Esophagus (tissue), 2 donors: ENCODE measurements around the gene GCSAM. TPM values are rescaled to one million over a fixed set of nuclear protein-coding genes. Genes with fewer than 3 reads are reported as not detected.

Experiments used
- H3K27ac ChIP-seq, 2 donors: one replicate each; pipeline ENCODE4 v1.5.1; 2013; ENCODE audit warnings: low read depth in 2 of 2, mild to moderate bottlenecking in 2 of 2, inconsistent platforms in 1 of 2, low read length in 1 of 2, moderate library complexity in 1 of 2
- H3K27me3 ChIP-seq, 2 donors: one replicate each; pipeline ENCODE4 v1.6.1; 2013; ENCODE audit warnings: low read length in 2 of 2, control low read depth in 1 of 2, mild to moderate bottlenecking in 1 of 2; ENCODE audit not compliant: insufficient read depth in 2 of 2, control insufficient read depth in 1 of 2
- H3K36me3 ChIP-seq, 2 donors: one replicate each; pipeline ENCODE4 v1.6.1; 2013; ENCODE audit warnings: low read length in 1 of 2; ENCODE audit not compliant: control insufficient read depth in 2 of 2, insufficient read depth in 2 of 2
- H3K4me1 ChIP-seq, 2 donors: one replicate each; pipeline ENCODE4 v1.6.1; 2013; ENCODE audit warnings: low read length in 1 of 2; ENCODE audit not compliant: control insufficient read depth in 2 of 2, insufficient read depth in 2 of 2
- H3K4me3 ChIP-seq, 2 donors: one replicate each; pipeline ENCODE4 v1.5.1; 2013; ENCODE audit warnings: low read length in 2 of 2, mild to moderate bottlenecking in 2 of 2, low read depth in 1 of 2, moderate library complexity in 1 of 2
- H3K9me3 ChIP-seq, 2 donors: one replicate each; pipeline ENCODE4 v1.6.1; 2013; ENCODE audit warnings: mild to moderate bottlenecking in 2 of 2, low read depth in 1 of 2, low read length in 1 of 2, moderate library complexity in 1 of 2; ENCODE audit not compliant: control insufficient read depth in 2 of 2, insufficient read depth in 1 of 2
- WGBS, 2 donors: extraction: QIAGEN DNeasy Blood & Tissue Kit; methylation state at CpG; one replicate each; pipeline ENCODE4 v1.1.7; 2013; 5-methylcytosine and 5-hydroxymethylcytosine counted together
- polyA plus RNA-seq, 2 donors: library from polyadenylated mRNA; stranded (reverse); fragments of 200-250 nt; gene quantifications; one replicate each; pipeline ENCODE4 v1.2.3, GENCODE V29; 2013
- donor health status: healthy with polysubstance abuse.
- donor health status: Bipolar disorder and iron deficiency.

The GCSAM gene, protein sequence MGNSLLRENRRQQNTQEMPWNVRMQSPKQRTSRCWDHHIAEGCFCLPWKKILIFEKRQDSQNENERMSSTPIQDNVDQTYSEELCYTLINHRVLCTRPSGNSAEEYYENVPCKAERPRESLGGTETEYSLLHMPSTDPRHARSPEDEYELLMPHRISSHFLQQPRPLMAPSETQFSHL
- polyA plus RNA-seq = under 1 TPM; 0.66 to 0.90 TPM

DNA sequence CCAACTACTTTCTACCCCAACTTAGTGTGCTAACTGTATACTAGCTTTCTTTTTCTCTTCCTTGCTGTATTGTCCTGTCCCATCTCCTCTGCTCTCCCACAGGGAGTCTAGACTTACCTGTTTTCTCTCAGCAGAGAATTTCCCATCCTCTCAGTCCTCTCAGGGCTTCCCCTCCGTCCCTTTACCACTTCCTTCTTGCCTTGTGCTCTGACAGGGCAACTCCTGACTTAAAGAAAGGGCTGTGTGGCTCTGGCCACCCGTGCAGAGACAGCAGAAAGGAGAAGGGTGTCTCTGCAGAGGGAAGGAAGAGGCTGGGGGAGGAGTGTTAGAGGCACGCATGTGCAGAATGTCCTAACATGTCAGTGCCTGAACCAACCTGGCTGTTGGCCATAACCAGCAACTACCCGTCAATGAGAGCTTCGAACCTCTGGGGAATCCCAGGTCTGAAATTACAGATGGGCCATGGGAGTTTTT lies at the start of gene GCSAM:
TSS of gene GCSAM (minus strand) at position 274 of the 474 bp plus-strand sequence. CDS start at position 146, 128 bp downstream.
- WGBS, 2 donors = 20 to 34% methylated on average over 5 of the region's 5 CpGs
- H3K9me3 ChIP-seq = no peaks in the 10 kb centered on the region
- no peaks in the 10 kb centered on the region for H3K27me3 ChIP-seq
- H3K4me1 ChIP-seq = peaks cover 0 to 3% of the 10 kb centered on the region in 2 donors
- H3K4me3 ChIP-seq = peak within 1 kb of the TSS in 1 of 2 donors; percentile 29
- no peaks in the 10 kb centered on the region for H3K36me3 ChIP-seq
- H3K27ac ChIP-seq = no peak within 1 kb of the TSS

DNA sequence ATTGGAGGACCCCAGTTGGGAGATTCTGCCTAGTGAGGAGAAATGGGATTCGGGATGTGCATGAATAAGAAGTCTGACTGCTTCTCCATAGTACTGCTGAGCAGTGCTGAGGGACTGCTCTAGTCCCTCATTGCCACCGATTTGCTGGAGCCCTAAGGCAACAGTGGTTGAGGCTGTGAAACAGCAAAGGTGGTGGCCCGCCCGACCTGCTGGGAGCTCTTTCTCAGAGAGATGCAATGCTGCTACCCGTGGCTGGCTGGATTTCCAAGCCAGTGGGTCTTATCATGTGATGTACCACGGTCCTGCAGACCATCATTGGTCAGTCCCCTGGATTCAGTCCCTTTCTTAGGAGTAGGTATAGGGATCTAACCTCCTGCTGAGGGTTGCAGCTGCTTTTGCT lies 42.6 kb upstream of the GCSAM start:
- no peaks in the 10 kb centered on the region for H3K36me3 ChIP-seq
- no peak overlapping the region for H3K4me3 ChIP-seq
- no peak overlapping the region for H3K27ac ChIP-seq
- no peaks in the 10 kb centered on the region for H3K27me3 ChIP-seq
- WGBS, 2 donors = 80 to 86% methylated on average over 6 of the region's 6 CpGs
- H3K9me3 ChIP-seq = no peaks in the 10 kb centered on the region
- no peaks in the 10 kb centered on the region for H3K4me1 ChIP-seq

DNA sequence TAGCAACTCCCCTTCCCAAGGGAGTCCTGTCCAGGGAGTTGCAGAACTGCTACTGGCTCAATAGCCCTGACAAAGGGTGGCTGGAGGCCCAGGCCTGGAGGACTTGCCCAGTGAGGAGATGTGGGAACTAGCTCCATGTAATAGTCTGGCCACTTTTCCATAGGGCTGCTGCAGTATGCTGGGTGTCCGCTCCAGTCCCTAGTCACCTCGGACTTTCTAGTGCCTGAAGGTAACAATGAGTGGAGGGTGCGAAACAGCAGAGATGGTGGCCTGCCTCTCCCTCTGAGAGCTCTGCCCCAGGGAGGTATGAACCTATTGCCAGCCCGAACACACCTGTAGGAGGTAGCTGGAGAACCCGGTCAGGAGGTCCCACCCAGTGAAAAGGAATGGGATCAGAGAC lies 42.0 kb upstream of the GCSAM start:
- WGBS, 2 donors = 93 to 99% methylated on average over 5 of the region's 5 CpGs
- H3K4me3 ChIP-seq = no peak overlapping the region

DNA sequence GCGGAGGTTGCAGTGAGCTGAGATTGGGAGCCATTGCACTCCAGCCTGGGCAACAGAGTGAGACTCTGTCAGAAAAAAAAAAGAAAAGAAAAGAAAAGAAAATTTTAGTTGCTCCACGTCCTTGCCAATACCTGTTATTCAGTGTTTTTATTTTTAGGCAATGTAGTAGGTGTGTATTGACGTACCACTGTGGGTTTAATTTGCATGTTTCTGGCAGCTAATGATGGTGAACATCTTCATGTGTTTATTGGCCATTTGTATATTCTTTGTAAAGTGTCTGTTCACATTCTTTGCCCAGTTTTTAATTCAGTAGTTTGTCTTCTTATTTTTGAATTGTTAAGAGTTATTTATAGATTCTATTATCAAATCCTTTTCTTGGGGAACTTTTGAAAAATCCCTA lies 38.1 kb upstream of the GCSAM start:
- Histone ChIP-seq H3K4me1 (no peaks in the 10 kb centered on the region), H3K4me3 (no peak overlapping the region), H3K9me3 (no peaks in the 10 kb centered on the region), H3K27ac (no peak overlapping the region), H3K27me3 (no peaks in the 10 kb centered on the region), H3K36me3 (no peaks in the 10 kb centered on the region)
- WGBS, 2 donors = 84 to 88% methylated on average over 3 of the region's 3 CpGs

More for the DNA sequence above, 42.0 kb upstream of the GCSAM start:
- H3K4me1 ChIP-seq = no peaks in the 10 kb centered on the region
- no peaks in the 10 kb centered on the region for H3K9me3 ChIP-seq
- H3K27me3 ChIP-seq = no peaks in the 10 kb centered on the region
- no peaks in the 10 kb centered on the region for H3K36me3 ChIP-seq
- no peak overlapping the region for H3K27ac ChIP-seq

DNA sequence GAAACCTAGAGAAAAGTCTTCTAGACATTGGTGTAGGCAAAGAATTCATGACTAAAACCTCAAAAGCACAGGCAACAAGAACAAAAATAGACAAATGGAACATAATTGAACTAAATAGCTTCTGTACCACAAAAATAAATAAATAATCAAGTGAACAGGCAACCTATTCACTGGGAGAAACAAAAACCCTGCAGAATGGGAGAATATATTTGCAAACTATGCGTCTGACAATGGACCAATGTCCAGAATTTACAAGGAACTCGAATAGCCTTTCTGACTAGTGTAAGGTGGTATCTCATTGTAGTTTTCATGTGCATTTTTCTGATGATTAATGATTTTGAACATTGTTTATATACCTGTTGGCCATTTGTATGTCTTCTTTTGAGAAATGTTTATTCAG lies 37.0 kb upstream of the GCSAM start:
- Histone ChIP-seq H3K27ac (no peak overlapping the region), H3K4me3 (no peak overlapping the region), H3K9me3 (peaks cover 0 to 2% of the 10 kb centered on the region in 2 donors), H3K36me3 (no peaks in the 10 kb centered on the region), H3K4me1 (no peaks in the 10 kb centered on the region), H3K27me3 (no peaks in the 10 kb centered on the region)
- 89% methylated on average over 2 of the region's 2 CpGs for WGBS, 2 donors

DNA sequence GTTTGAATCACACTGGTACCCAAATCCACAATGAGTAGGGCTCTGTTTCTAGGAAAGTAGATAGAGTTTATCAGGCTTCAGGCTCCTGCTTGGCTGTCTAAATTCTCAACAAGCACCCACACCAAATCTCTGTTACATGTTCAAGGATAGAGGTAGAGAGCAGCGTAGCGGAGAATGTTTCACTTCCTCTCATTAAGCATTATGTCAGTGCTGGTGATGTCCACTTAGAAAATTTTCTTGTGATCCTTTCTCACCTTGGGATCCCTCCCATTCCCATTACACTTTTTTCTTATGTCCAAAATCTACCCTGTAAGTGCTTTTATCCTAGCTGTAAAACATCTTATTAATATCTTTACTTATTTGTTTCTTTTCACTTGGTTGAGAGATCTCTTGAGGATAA lies 34.7 kb upstream of the GCSAM start:
- Histone ChIP-seq H3K4me3 (no peak overlapping the region), H3K27ac (no peak overlapping the region), H3K4me1 (no peaks in the 10 kb centered on the region), H3K27me3 (no peaks in the 10 kb centered on the region), H3K36me3 (no peaks in the 10 kb centered on the region), H3K9me3 (peaks cover 0 to 2% of the 10 kb centered on the region in 2 donors)
- 85 to 93% methylated on average over 2 of the region's 2 CpGs for WGBS, 2 donors

DNA sequence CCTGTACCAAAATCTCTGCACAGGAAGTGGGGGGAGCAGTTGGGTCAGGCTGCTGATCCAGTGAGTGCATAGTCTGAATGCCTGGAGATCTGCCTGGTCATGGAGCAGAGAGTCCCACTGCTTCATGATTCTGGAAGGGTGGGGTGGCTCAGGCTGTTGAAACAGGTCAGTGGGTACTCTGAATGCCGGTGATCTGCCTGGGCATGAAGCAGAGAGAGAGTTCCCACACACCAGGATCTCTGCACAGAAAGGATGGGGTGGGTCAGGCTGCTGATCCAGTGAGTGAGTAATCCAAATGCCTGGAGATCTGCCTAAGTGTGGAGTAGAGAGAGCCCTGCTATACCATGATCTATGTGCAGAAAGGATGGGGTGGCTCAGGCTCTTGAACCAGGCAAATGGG lies 16.1 kb upstream of the GCSAM start:
- Histone ChIP-seq H3K4me3 (no peak overlapping the region), H3K4me1 (peaks cover 0 to 8% of the 10 kb centered on the region in 2 donors), H3K27me3 (no peaks in the 10 kb centered on the region), H3K36me3 (no peaks in the 10 kb centered on the region), H3K27ac (peak overlapping the region; percentile 63 to 74), H3K9me3 (peaks cover 0 to 11% of the 10 kb centered on the region in 2 donors)
- WGBS, 2 donors = 56 to 80% methylated on average over 1 of the region's 1 CpG

DNA sequence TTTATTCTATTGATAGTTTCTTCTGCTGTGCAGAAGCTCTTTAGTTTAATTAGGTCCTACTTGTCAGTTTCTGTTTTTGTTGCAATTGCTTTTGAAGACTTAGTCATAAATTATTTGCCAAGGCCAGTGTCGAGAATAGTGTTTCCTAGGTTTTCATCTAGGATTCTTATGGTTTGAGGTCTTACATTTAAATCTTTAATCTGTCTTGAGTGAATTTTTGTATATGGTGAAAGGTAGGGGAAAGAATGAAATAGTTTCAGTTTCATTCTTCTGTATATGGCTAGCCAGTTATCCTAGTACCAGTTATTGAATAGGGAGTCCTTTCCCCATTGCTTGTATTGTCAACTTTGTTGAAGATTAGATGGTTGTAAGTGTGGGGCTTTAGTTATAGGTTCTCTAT lies 10.6 kb upstream of the GCSAM start:
- no peak overlapping the region for H3K27ac ChIP-seq
- 78% methylated on average over 1 of the region's 1 CpG for whole genome bisulfite sequencing, 2 donors
- peaks cover 0 to 3% of the 10 kb centered on the region in 2 donors for H3K9me3 ChIP-seq
- H3K36me3 ChIP-seq = no peaks in the 10 kb centered on the region
- peaks cover 0 to under 1% of the 10 kb centered on the region in 2 donors for H3K4me1 ChIP-seq
- no peak overlapping the region for H3K4me3 ChIP-seq
- no peaks in the 10 kb centered on the region for H3K27me3 ChIP-seq

DNA sequence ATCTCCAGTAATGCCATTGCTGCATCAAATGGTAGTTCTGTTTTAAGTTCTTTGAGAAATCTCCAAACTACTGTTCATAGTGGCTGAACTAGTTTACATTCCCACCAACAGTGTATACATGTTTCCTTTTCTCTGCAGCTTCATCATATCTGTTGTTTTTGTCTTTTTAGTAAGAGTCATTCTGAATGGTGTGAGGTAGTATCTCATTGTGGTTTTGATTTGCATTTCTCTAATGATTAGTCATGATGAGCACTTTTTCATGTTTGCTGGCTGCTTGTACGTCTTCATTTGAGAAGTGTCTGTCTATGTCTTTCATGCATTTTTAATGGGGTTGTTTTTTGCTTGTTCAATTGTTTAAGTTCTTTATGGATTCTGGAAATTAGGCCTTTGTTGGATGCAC lies 10.2 kb upstream of the GCSAM start:
- no peaks in the 10 kb centered on the region for H3K27me3 ChIP-seq
- no peaks in the 10 kb centered on the region for H3K4me1 ChIP-seq
- H3K27ac ChIP-seq = no peak overlapping the region
- H3K36me3 ChIP-seq = no peaks in the 10 kb centered on the region
- no peaks in the 10 kb centered on the region for H3K9me3 ChIP-seq
- no peak overlapping the region for H3K4me3 ChIP-seq
- WGBS, 2 donors = 62 to 78% methylated on average over 1 of the region's 1 CpG

DNA sequence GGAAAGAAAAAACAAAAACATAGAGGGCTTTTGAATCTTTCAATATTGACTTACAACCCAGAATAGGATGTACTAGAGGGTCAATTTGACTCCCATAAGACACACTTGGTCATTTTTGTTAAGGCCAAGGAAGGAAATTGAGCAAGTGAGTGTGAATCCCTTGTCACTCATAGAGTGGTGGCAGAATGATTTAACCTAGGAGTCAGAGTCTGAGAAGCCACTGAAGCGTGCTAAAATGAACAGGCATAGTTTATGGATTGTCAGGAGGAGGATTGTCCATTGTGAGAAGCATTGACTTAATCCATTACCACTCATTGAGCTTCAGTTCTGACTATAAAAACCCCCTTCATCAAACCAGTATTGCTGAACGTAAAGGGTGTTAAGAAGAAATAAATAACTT lies 8.2 kb upstream of the GCSAM start:
- Histone ChIP-seq H3K27ac (no peak overlapping the region), H3K4me1 (no peaks in the 10 kb centered on the region), H3K36me3 (no peaks in the 10 kb centered on the region), H3K27me3 (no peaks in the 10 kb centered on the region), H3K4me3 (no peak overlapping the region), H3K9me3 (no peaks in the 10 kb centered on the region)
- 73 to 78% methylated on average over 2 of the region's 2 CpGs for WGBS, 2 donors
